Mesothelial cell of epicardium (in vitro differentiated cells): ENCODE measurements around the gene BANF1. TPM values are rescaled to one million over a fixed set of nuclear protein-coding genes. Genes with fewer than 3 reads are reported as not detected.

Experiments used
- DNase-seq, 2 experiments: peaks; one replicate each; pipeline ENCODE4 v3.0.0; 2021; ENCODE audit warnings: low spot score in 2 of 2; ENCODE audit not compliant: unreplicated experiment in 2 of 2
- H3K27ac Mint-ChIP-seq: 2 replicates; pipeline ENCODE4 v1.8.0; 2021; ENCODE audit warnings: mixed read lengths
- H3K27me3 Mint-ChIP-seq: 2 replicates; pipeline ENCODE4 v1.8.0; 2021; ENCODE audit warnings: low read depth, mixed read lengths
- H3K36me3 Mint-ChIP-seq: 2 replicates; pipeline ENCODE4 v1.8.0; 2021; ENCODE audit warnings: mixed read lengths
- H3K4me1 Mint-ChIP-seq: 2 replicates; pipeline ENCODE4 v1.8.0; 2021; ENCODE audit warnings: mixed read lengths
- H3K4me3 Mint-ChIP-seq: 2 replicates; pipeline ENCODE4 v1.8.0; 2021; ENCODE audit warnings: mild to moderate bottlenecking, moderate library complexity, mixed read lengths
- H3K9me3 Mint-ChIP-seq: 2 replicates; pipeline ENCODE4 v1.8.0; 2021; ENCODE audit warnings: mixed read lengths
- CTCF ChIP-seq: fragments of 200-600 bp; sonication (generic); IDR thresholded peaks from one replicate; pipeline ENCODE4 v1.5.0; 2021; ENCODE audit warnings: antibody characterized with exemption; ENCODE audit not compliant: unreplicated experiment
- total RNA-seq: library from RNA; stranded (reverse); gene quantifications from 3 replicates; pipeline ENCODE4 v1.2.1, GENCODE V29; 2021

BANF1 gene
- total RNA-seq, 1 donor from 2014 or later: 170 TPM

GRCh38 chr11:66042227-66042995, 40.1 kb downstream of the BANF1 start:
- no peak overlapping the region for H3K27ac Mint-ChIP-seq
- H3K4me3 Mint-ChIP-seq: no peak overlapping the region
- no peaks in the 10 kb centered on the region for H3K36me3 Mint-ChIP-seq
- H3K27me3 Mint-ChIP-seq: peaks cover 2% of the 10 kb centered on the region
- no peak for DNase-seq
- peaks cover 2% of the 10 kb centered on the region for H3K4me1 Mint-ChIP-seq
- peaks cover under 1% of the 10 kb centered on the region for H3K9me3 Mint-ChIP-seq
- no peak for TF ChIP-seq CTCF

GRCh38 chr11:66042996-66043906, 40.9 kb downstream of the BANF1 start:
- H3K4me3 Mint-ChIP-seq: no peak overlapping the region
- H3K36me3 Mint-ChIP-seq: no peaks in the 10 kb centered on the region
- no peaks in the 10 kb centered on the region for H3K9me3 Mint-ChIP-seq
- peaks cover 9% of the 10 kb centered on the region for H3K4me1 Mint-ChIP-seq
- no peak for DNase-seq
- no peak overlapping the region for H3K27ac Mint-ChIP-seq
- H3K27me3 Mint-ChIP-seq: peaks cover 4% of the 10 kb centered on the region
- no peak for TF ChIP-seq CTCF

- Mint-ChIP-seq H3K27ac (no peak overlapping the region), H3K4me3 (no peak overlapping the region), H3K27me3 (peaks cover 6% of the 10 kb centered on the region), H3K4me1 (peaks cover 18% of the 10 kb centered on the region), H3K9me3 (no peaks in the 10 kb centered on the region), H3K36me3 (no peaks in the 10 kb centered on the region)
- TF ChIP-seq CTCF: no peak
- DNase-seq: no peak
Measured at GRCh38 chr11:66044757-66045156, 42.5 kb downstream of the BANF1 start.

- Mint-ChIP-seq H3K36me3 (no peaks in the 10 kb centered on the region), H3K27ac (no peak overlapping the region), H3K9me3 (no peaks in the 10 kb centered on the region), H3K27me3 (peaks cover 4% of the 10 kb centered on the region), H3K4me3 (no peak overlapping the region), H3K4me1 (peaks cover 21% of the 10 kb centered on the region)
- peak; percentile 77 to 91 for DNase-seq
- TF ChIP-seq CTCF: peak; percentile 94
Measured at GRCh38 chr11:66045177-66045639, 42.9 kb downstream of the BANF1 start.

- no peaks in the 10 kb centered on the region for H3K9me3 Mint-ChIP-seq
- no peak overlapping the region for H3K27ac Mint-ChIP-seq
- DNase-seq: no peak
- peaks cover 4% of the 10 kb centered on the region for H3K27me3 Mint-ChIP-seq
- H3K4me1 Mint-ChIP-seq: peaks cover 32% of the 10 kb centered on the region
- no peak overlapping the region for H3K4me3 Mint-ChIP-seq
- H3K36me3 Mint-ChIP-seq: no peaks in the 10 kb centered on the region
- no peak for TF ChIP-seq CTCF
Measured at GRCh38 chr11:66046901-66047300, 44.6 kb downstream of the BANF1 start.
